ENCODE data around the gene ADPRM.
"Not testable (repeated sequence)": the region's sequence is repeated elsewhere in the genome, so short reads cannot be mapped to it uniquely, and the experiment has no call there.

ADPRM gene

DNA sequence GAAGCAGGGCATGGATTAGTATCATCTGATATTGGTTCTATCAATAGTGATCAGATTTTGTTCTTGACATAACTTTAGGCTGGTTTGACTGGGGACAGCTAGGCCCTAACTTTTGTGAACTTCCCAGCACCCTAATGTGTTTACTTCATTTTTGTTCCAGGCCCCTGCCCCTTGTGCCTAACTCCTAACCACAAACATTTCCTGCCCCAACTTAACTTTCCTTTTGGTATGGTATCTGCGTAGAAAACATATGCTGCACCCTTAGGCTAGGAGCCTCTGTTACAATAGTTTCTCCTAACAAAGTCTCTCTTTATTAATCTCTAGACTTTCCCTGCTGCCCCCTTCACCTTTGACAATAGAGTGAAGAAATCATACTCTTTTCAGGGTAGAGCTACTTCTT, 2.5 kb downstream of the ADPRM start:
- no peak for DNase-seq (ENCODE audit: low read depth)

DNA sequence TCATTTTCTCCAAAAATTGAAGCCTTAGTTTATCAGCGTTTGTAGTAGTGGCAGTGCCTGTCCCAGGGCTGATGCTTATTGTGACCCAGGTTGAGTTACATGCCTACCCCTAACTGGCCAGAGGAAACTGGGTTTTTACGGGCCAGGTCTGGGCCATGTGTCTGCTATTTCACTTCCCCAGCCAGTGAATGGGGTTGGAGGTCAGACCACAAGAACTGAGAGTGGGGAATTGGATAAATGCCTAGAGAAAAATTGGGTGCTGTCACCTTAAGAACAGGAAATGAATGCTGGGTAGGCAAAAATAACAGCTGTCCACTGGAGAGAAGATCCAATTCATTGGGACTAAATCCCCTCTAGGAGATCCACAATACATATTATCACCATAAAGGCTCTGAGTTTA, 5.2 kb downstream of the ADPRM start:
- no peak for DNase-seq (ENCODE audit: low read depth)

DNA sequence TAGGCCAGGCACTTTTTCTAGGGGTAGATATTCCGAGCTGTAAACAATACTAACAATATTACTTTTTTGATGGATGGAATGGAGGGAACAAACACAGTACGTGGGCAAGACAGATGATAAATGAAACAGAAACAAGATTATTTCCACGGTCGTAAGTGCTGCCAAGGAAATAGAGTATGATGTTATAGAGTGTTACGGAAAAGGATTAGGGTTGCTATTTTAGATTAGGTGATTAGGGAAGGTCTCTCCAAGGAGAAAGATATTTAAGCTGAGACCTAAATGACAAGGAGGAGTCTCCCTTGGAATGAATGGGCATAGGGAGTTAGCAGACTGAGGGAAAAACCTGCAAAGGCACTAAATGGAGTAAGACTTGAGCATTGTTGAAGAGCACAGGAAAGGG, 8.3 kb downstream of the ADPRM start:
- no peak for DNase-seq (ENCODE audit: low read depth)

DNA sequence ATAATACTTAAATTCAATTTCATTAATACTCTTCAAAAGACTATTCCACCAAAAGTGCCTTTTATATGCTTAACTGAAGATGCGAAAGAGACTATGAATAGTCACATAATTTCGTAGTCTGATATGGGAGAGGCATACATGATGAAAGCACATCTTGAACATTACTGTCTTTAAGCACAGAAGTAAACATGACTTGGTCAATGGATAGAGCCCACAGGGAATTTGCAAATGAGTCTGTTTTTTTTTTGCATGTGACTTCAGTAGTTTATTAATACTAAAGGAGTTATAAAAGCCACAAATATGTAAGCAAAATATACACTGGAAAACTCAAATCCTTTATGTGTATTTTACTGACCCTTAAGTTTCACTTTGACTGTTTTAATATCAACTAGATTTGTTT, 15.9 kb downstream of the ADPRM start:
- no peak for DNase-seq (ENCODE audit: low read depth)

DNA sequence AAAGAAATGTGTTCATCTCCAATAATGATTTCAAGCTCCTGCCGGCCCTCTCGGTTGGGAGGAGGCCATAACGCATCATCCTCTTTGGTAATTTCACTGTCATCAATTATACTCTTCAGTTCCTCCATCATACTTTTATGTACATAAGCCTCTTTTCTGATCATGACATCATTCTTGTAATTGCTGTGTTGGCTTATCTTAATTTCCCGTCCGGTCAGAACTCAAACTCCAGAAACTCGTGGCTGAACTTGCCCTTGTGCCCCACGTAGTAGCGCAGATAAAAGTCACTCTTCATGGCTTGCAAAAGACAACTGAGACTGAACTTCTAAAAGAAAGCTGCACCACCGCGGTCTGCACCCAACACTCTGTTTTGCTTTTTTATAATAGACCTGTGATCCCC, 18.8 kb downstream of the ADPRM start:
- no peak for DNase-seq (ENCODE audit: low read depth)

DNA sequence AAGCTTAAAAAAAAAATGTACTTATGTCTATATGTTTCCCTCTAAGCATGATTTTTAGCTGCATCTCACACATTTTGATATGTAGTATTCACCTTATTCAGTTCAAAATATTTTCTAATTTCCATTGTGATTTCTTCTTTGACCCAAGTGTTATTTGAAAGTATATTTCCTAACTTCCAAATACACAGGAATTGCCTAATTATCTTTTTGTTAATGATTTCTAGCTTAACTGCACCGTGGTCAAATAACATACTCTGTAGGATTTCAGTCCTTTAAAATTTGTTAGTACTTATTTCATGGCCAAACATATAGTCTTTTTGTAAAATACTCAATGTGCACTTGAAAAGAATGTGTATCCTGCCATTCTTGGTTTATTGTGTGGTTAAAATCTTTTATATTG, 21.2 kb downstream of the ADPRM start:
- DNase-seq (ENCODE audit: low read depth) = no peak

DNA sequence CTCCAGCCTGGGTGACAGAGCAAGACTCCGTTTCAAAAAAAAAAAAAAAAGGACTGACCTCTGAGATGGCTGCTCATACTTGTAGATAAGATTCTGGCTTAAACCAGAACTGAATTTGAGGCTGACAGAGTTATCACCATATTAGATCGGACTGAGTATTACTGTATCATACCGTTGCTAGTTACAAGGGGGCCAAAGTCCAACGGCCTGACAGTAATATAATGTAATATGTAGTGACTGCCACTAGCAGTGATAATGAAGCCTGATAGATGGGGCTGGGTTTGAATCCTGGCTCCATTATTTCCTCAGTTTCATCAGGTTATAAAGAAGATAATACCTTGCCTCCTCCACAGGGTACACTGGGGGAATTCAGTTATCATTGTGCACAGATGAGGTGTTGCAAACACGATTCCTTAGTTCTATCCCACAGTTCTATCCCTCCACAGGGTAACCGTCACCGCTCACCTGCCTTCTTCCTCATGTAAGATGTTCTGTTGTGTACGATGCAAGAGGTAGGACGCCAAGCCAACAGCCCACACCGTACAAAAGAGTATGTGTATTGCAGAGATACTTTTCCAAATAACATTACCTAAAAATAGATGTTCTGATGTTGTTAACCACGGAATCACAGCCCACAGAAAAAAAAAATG, 27.3 kb downstream of the ADPRM start:
- no peak for DNase-seq (ENCODE audit: low read depth)

DNA sequence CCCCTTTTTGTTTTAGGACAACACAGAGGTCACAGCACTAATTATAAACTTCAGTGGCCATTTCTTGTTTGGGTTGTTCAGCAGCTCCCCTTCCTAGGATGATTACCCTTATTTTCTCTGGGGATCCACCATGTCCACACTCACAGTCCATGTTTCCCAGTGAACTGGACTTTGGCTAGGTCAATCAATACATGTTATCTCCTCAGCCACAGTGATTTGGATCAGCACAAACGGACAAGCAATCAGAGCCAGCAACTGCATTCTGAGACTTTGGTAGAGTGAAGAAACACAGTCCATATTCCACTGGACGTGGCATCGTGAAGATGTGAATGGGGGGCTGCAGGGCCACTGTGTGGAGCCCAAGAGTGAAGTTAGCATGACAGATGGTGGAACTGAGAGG, 27.9 kb downstream of the ADPRM start:
- DNase-seq (ENCODE audit: low read depth) = no peak

DNA sequence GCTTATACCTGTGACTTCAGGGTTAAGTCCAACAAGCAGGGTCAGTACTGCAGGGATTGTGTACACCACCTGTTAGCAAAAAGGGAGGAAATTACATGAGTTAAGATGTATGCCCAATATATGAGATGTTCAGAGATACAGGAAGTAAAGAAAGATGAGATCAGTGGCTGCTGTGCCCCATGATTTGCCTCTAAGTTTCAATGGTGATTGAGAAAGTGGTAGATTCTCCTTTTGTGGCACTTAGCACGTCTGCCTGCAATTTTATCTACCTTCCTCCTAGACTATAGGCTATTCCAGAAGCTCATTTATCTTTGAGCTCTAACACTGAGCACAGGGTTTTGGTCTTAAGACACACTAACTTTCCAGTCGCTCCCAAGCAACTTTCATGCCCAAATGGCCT, 28.8 kb downstream of the ADPRM start:
- DNase-seq (ENCODE audit: low read depth) = no peak

DNA sequence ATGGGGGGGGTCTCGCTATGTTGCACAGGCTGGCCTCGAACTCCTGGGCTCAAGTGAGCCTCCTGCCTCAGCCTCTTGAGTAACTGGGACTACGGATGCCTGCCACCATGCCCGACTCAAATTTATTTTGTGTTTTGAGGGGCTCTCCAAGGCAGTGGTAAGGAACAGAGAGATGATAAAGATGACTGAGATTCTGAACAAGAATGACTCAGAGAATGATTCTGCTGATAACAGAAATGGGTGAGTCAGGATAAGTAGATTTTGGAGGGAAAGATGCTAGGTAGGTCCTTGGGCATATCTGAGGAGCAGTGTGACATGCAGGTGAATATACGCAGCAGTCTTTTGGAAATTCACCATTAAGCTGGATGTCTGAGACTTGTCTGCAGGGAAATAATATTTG, 29.8 kb downstream of the ADPRM start:
- DNase-seq (ENCODE audit: low read depth) = no peak

DNA sequence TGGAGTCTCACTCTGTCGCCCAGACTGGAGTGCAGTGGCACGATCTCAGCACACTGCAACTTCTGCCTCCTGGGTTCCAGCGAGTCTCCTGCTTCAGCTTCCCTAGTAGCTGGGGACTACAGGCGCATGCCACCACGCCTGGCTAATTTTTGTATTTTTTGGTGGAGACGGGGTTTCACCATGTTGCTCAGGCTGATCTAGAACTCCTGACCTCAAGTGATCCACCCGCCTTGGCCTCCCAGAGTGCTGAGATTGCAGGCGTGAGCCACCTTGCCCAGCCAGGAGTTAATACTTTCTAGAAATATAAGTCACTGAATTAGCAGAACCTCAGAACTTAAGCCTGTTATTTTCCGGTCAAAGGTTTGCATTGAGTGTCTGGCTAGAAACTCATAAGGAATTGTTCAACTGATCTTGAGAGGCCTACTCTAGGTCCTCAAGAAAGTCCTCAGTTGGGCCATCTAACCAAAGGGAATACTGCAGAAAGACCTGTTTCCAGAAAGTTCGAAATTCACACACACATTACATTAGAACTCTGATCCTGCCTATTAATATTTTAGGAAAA, 31.0 kb downstream of the ADPRM start:
- no peak for DNase-seq (ENCODE audit: low read depth)

DNA sequence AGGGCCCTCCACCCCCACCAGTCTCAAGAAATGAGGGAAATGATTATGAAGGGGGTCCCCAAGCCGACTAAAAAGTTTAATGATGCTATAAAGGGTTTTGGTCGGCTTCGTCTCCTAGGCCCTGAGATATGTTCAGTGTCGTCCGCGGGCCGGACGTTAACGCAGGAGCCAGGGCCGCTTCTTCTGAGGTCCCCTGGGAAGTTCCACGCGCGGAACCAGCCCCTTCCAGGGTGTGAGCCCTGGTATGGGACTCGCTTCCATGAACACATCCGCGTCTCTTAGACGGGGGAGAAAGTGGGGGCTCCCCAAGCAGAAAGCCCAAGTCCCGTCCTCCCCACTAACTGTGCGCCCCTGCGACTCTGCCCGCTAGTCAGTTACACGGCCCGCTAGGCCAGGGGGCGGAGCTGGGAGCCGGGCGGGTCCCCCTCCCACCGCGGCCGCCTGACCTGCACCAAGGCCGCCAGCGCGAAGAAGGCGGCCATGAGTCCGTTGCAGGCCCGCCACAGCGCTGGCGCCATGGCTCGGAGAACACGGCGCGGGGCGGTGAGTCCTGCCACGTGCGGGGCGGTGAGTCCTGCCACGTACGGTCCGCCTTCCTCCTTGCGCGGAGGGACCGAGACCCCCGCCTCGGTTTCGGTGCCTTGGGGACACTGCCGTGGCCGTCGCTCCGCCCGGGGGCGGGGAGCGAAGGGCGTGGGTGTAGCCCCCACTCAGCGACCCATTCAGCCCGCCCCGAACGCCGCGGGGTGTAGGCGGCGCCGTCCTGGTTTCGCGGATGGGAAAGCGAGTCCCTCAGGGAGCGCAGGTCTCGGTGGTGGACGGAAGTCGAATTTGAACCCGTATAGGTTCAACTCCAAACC, 32.2 kb downstream of the ADPRM start, which contains the start of gene TMEM220:
TSS of gene TMEM220 (minus strand) at position 690 of the 860 bp plus-strand sequence. CDS start at position 518, 172 bp downstream.
- DNase-seq (ENCODE audit: low read depth) = peak; percentile 4

DNA sequence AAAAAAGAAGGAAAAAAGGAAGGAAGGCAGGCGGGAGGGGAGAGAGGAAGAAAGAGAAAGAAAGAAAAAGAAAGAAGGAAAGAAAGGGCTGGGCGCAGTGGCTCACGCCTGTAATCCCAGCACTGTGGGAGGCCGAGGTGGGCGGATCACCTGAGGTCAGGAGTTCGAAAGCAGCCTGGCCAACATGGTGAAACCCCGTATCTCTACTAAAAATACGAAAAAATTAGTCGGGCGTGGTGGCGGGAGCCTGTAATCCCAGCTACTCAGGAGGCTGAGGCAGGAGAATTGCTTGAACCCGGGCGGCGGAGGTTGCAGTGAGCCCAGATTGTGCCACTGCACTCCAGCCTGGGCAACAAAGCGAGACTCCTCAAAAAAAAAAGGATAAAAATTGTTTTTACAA, 32.9 kb downstream of the ADPRM start:
- DNase-seq (ENCODE audit: low read depth) = not testable (repeated sequence)

DNA sequence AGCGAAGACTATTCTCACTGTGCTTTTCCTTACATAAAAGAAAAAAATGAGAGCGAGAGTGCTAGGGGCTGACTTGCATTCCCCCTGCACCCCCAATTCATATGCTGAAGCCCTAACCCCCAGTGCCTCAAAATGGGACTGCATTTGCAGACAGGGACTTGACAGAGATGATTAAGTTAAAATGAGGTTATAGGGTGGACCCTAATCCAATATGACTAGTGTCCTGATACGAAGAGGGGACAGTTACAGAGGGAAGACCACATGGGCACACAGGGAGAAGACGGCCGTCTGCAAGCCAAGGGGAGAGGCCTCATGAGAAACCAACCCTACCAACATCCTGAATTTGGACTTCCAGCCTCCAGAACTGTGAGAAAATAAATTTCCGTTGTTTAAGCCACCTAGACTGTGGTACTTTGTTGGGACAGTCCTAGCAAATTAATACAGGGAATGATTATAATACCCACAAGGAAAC, 34.0 kb downstream of the ADPRM start:
- no peak for DNase-seq (ENCODE audit: low read depth)

DNA sequence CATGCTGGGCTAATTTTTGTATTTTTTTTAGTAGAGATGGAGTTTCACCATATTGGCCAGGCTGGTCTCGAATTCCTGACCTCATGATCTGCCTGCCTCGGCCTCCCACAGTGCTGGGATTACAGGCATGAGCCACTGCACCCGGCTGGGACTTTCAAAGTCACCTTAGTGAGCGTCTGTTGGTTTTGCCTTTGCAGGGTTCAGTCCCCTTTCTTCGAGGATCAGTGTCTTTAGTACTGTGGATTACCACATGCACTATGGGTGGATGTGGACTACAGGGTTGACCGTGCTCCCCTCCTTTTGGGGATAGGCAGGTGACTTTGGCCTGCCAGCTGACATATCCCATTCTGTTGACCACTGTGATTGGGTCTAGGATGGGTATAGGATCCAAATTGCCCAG, 34.7 kb downstream of the ADPRM start:
- DNase-seq (ENCODE audit: low read depth) = not testable (repeated sequence)

DNA sequence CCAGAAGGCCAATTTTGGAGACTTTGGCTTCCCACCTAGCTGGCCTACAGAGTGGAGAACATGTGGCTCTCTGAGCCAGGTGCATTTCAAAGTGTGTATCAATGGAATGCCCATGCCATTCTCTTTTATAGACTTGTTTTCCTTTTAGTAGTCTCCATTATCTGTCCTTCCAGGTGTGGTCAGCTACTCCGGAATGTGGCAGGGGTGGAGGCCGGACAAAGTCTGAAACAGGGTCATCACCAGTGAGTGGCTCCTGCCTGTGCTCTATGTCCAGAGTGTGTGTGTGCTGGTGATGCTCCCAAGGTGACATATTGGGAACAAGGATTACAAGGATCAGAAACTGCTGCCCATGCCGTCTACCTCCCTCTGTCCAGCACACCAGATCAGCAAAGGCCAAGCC, 36.3 kb downstream of the ADPRM start:
- no peak for DNase-seq (ENCODE audit: low read depth)

DNA sequence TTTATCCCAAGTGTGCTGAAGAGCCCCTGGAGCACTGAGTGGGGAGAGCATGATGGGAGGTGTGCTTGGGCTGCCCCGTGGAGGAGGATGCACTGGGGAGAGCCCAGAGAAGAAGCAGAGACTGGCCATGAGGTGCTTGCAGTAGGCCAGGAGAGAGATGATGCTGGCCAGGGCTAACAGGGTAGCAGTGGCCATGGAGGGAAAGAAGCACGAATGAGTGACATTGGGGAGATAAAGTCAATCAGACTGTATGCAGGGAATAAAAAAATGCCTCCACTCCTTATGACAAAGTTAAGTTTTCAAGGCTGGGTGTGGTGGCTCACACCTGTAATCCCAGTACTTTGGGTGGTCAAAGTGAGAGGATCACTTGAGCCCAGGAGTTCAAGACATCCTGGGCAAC, 37.9 kb downstream of the ADPRM start:
- DNase-seq (ENCODE audit: low read depth) = no peak

DNA sequence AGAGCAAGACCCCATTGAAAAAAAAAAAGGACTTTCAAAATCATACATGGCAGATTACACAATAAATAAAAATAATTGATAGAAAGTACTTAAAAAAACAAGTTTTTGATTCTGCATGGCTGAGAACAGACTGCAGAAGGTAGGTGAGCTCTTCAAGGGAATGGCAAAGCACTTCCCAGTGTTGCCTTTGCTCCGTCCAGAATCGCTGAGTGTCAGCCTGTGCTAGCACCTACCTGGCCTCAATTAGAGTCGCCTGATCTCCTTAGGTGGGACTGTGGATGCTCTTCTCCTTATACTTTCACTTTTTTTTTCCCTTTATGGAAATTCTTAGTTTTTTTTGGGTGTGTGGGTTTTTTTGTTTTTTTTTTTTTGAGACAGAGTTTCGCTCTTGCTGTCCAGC, 38.4 kb downstream of the ADPRM start:
- DNase-seq (ENCODE audit: low read depth) = no peak

DNA sequence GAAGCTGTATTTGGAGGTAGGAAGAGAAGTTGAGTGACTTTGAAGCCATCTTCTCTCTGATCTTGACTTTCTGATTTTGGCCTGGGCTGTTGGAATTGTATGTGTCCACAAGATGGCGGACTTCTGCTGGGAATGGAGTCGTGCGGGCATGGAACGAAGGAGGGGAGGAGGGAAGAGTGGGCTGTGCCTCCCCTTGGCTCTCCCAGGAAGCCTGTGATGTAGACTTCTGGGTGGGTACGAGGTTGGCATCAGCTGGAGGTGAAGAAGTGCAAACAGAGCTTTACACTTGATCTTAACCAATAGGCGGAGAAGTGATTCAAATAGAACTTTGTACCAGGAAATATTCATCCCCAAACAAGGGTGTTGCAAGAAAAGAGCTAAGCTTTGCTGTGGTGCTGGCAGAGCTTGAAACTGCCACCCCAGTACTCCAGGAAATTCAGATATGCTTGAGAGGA, 39.8 kb downstream of the ADPRM start:
- DNase-seq (ENCODE audit: low read depth) = no peak

DNA sequence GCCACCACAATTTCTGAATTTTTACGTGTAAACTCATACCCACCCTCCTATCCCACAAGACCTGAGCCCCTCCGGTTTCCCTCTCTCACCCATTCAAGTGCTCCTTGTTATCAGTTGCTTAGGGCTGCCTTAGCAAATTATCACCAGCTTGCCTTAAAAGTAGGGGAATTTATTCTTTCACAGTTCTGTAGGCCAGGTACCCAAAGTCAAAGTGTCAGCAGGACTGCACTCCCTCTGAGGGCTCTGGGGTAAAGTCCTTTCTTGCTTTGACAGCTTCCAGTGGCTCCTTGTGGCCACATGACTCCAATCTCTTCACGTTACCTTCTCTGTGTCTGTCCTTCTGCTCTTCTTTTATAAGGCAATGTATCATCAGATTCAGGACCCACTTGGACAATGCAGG, 40.3 kb downstream of the ADPRM start:
- no peak for DNase-seq (ENCODE audit: low read depth)

DNA sequence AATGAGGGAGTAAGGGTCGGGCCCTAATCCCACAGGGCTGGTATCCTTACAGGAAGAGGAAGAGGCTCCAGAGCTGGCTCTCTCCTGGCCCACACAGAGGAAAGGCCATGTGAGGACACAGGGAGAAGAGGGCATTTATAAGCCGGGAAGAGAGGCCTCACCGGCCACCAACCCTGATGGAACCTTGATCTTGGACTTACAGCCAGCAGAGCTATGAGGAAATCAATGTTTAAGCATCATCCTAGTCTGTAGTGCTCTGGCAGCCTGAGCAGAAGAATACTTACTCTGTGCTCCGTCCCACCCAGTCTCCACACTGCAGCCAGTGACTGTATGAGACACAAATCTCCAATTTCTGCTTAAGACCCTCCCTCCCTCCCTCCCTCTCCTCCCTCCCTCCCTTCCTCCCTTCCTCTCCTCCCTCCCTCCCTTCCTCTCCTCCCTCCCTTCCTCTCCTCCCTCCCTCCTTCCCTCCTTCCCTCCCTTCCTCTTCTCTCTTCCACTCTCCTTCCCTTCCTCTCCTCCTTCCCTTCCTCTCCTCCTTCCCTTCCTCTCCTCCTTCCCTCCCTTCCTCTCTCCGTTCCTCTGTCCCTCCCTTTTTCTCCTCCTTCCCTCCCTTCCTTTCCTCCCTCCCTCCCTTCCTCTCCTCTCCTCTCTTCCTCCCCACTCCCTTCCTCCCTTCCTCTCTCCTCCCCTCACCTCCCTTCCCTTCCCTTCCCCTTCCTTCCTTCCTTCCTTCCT, 41.3 kb downstream of the ADPRM start:
- DNase-seq (ENCODE audit: low read depth) = no peak

DNA sequence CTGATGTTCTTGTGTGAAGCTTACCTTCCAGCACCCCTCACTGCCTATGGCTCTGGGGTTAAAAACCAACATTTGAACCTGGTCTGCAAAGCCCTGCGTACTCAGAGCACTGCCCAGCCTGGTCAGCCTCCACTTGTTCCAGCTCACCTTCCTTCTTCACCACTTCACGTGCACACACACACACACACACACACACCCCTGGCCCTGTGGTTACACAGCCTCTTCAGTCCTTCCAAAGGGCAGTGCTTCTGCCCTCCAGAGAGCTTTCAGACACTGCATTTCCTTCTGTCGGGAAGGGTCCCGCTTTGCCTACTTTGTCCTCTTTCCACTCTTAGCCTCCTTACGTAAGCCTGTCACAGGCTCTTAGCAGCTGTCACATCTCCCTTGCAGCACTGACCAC, 42.0 kb downstream of the ADPRM start:
- DNase-seq (ENCODE audit: low read depth) = no peak
